Loucy (cell line): ENCODE measurements around the gene DNAJB6.

Experiments used
- H2AFZ ChIP-seq: fragments of 200-600 bp; sonication (generic); 2 replicates; pipeline ENCODE4 v1.6.0; 2016; ENCODE audit warnings: antibody characterized with exemption, mild to moderate bottlenecking, low read length, moderate library complexity
- H3F3A ChIP-seq: fragments of 200-600 bp; 2 replicates; pipeline ENCODE4 v1.6.0; 2016; ENCODE audit warnings: antibody characterized with exemption, low read depth, mild to moderate bottlenecking
- H3K27me3 ChIP-seq: fragments of 200-600 bp; sonication (generic); 2 replicates; pipeline ENCODE4 v1.6.1; 2014; ENCODE audit warnings: low read length, mild to moderate bottlenecking; ENCODE audit not compliant: insufficient read depth, poor library complexity, severe bottlenecking
- H3K36me3 ChIP-seq: fragments of 200-600 bp; sonication (generic); 2 replicates; pipeline ENCODE4 v1.6.1; 2016; ENCODE audit warnings: low read length; ENCODE audit not compliant: insufficient read depth
- H3K4me1 ChIP-seq: fragments of 200-600 bp; sonication (generic); 2 replicates; pipeline ENCODE4 v1.5.1; 2014; ENCODE audit warnings: low read length, mild to moderate bottlenecking; ENCODE audit not compliant: insufficient read depth, poor library complexity, severe bottlenecking
- H3K4me2 ChIP-seq: fragments of 200-600 bp; sonication (generic); 2 replicates; pipeline ENCODE4 v1.6.0; 2014; ENCODE audit warnings: antibody characterized with exemption, low read length, low read depth, mild to moderate bottlenecking; ENCODE audit not compliant: poor library complexity, severe bottlenecking
- H3K4me3 ChIP-seq: fragments of 200-600 bp; sonication (generic); 2 replicates; pipeline ENCODE4 v1.5.1; 2014; ENCODE audit warnings: low read length, mild to moderate bottlenecking, mixed read lengths; ENCODE audit not compliant: poor library complexity, severe bottlenecking
- H3K79me2 ChIP-seq: fragments of 200-600 bp; sonication (generic); 2 replicates; pipeline ENCODE4 v1.6.1; 2014; ENCODE audit warnings: low read length; ENCODE audit not compliant: insufficient read depth
- H3K9ac ChIP-seq: fragments of 200-600 bp; sonication (generic); 2 replicates; pipeline ENCODE4 v1.6.0; 2014; ENCODE audit warnings: mild to moderate bottlenecking, low read depth, low read length, moderate library complexity; ENCODE audit not compliant: poor library complexity, severe bottlenecking
- H3K9me2 ChIP-seq: fragments of 200-600 bp; sonication (generic); replicated peaks from 2 replicates; pipeline ENCODE4 v1.6.1; 2016; ENCODE audit warnings: low read depth, low read length, mixed read lengths
- H3K9me3 ChIP-seq: fragments of 200-600 bp; sonication (generic); 2 replicates; pipeline ENCODE4 v1.6.1; 2014; ENCODE audit warnings: mild to moderate bottlenecking, antibody characterized with exemption, low read length, low read depth; ENCODE audit not compliant: insufficient read depth
- H4K20me1 ChIP-seq: fragments of 200-600 bp; sonication (generic); 2 replicates; pipeline ENCODE4 v1.6.0; 2014; ENCODE audit warnings: antibody characterized with exemption, low read length, mild to moderate bottlenecking; ENCODE audit not compliant: insufficient read depth, poor library complexity, severe bottlenecking
- CTCF ChIP-seq: fragments of 200-600 bp; sonication (generic); conservative IDR thresholded peaks from 2 replicates; pipeline ENCODE4 v1.5.1; 2014; ENCODE audit warnings: mild to moderate bottlenecking, antibody characterized with exemption, low read length
- EZH2phosphoT487 ChIP-seq: fragments of 200-600 bp; IDR thresholded peaks from 2 replicates; pipeline ENCODE4 v1.6.1; 2018; ENCODE audit warnings: antibody characterized with exemption, mild to moderate bottlenecking, moderate library complexity, borderline replicate concordance

Gene DNAJB6

DNA sequence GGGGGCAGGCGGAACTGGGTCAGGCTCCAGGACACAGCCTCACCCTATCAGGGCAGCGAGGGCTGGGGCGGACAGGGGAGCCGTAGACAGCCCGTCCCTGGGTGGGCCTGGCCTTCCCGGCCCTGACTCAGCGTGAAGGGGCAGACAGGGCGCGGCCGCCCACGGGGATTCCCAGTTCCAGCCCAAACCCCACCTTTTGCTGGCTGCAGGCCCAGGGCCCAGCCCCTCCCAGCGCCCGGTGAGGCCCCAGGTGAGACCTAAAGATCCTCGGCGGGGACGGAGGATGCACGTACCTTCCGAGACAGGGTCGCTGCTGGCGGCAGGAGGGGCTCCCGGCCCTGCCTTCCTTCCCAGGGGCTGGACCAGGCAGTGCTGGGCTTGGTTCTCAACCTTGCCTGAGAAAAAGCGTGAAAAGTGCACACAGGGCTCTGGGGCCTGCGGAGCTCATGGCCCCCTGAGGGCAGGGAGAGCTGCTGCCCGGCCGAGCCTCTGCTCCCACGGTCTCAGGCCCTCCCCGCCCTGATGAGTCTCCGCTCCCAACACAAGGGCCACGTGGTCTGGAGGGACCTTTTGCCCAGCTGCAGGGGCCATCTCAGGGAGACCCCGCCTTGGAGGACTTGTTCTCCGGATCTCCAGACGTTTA lies 43.9 kb upstream of the DNAJB6 start:
- Histone ChIP-seq H4K20me1 (no peaks in the 10 kb centered on the region), H3K4me2 (no peak overlapping the region), H3K79me2 (no peaks in the 10 kb centered on the region), H3F3A (no peaks in the 10 kb centered on the region), H3K4me3 (no peak overlapping the region), H3K9me2 (no peaks in the 10 kb centered on the region), H3K9me3 (no peaks in the 10 kb centered on the region), H3K27me3 (no peaks in the 10 kb centered on the region), H2AFZ (no peak overlapping the region), H3K36me3 (no peaks in the 10 kb centered on the region), H3K9ac (no peak overlapping the region), H3K4me1 (no peaks in the 10 kb centered on the region)
- TF ChIP-seq CTCF, result no peak
- TF ChIP-seq EZH2phosphoT487, result no peak

DNA sequence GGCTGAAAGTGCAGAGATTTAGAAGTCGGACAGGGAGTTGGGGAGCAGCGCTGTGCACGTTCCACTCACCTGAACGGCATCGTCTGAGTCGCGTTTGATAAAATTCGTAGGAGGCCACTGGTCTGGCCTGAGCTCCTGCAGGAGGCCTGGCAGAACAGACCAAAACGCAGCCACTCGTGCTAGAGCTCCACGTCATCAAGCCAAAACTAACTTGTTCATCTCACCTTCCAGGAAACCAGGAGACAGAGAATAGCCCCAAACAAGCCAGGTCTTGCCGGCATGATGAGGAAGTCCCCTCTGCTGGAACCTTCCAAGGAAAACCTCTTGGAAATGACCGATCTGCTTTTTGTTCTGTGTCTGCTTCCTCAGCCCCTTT lies 43.4 kb upstream of the DNAJB6 start:
- Histone ChIP-seq H3K9ac (no peak overlapping the region), H3K36me3 (no peaks in the 10 kb centered on the region), H3K4me2 (no peak overlapping the region), H3K9me2 (no peaks in the 10 kb centered on the region), H3K9me3 (no peaks in the 10 kb centered on the region), H3F3A (no peaks in the 10 kb centered on the region), H3K79me2 (no peaks in the 10 kb centered on the region), H2AFZ (no peak overlapping the region), H4K20me1 (no peaks in the 10 kb centered on the region), H3K4me1 (no peaks in the 10 kb centered on the region), H3K4me3 (no peak overlapping the region), H3K27me3 (no peaks in the 10 kb centered on the region)
- no peak for TF ChIP-seq EZH2phosphoT487

DNA sequence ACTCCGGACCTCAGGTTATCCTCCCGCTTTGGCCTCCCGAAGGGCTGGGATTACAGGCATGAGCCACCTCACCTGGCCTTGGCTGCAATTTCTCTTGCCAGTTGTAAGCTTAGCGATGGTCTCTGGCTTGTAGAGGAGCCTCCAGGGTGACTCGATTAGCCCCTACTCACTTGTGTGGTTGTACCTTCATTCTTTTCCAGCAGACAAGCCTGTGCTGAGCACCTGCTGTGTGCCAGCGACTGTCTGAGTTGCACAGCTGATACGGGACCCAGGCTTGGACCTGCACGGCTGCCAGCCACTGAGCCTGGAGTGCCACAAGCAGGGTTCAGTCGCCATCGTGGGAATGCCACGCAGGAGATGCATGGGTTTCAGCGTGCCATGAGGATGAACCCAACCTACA lies 42.0 kb upstream of the DNAJB6 start:
- Histone ChIP-seq H3K9me3 (no peaks in the 10 kb centered on the region), H3K9ac (no peak overlapping the region), H3K4me1 (peaks cover 12% of the 10 kb centered on the region), H3K4me3 (no peak overlapping the region), H3K36me3 (no peaks in the 10 kb centered on the region), H3K27me3 (no peaks in the 10 kb centered on the region), H4K20me1 (no peaks in the 10 kb centered on the region), H3K9me2 (no peaks in the 10 kb centered on the region), H3K4me2 (no peak overlapping the region), H3K79me2 (peaks cover 12% of the 10 kb centered on the region; the same call in 1 of the 2 replicates), H2AFZ (no peak overlapping the region), H3F3A (no peaks in the 10 kb centered on the region)
- no peak for TF ChIP-seq EZH2phosphoT487
- no peak for TF ChIP-seq CTCF

DNA sequence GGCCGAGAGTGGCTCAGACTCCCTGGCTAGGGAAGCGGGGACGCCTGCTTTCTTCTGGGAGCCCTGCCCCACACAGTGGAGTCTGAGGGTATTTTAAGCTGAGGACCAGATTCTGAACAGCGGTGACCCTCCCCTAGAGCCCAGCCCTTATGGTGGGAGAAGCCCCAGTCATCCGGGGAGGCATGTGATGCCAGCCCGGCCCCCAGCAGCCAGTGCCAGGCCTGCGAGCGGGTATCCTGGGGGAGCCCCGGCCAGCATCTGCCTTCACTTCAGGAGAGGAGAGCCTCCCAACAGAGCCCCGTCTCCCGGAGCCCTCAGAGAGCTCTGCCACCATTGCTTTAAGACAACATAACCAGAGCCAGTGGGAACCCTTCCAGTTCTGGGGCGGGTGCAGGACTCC lies 41.5 kb upstream of the DNAJB6 start:
- TF ChIP-seq CTCF (no peak), EZH2phosphoT487 (no peak)
- H3K9ac ChIP-seq, result no peak overlapping the region
- H3F3A ChIP-seq, result no peaks in the 10 kb centered on the region
- no peak overlapping the region for H3K4me3 ChIP-seq
- no peak overlapping the region for H2AFZ ChIP-seq
- H4K20me1 ChIP-seq, result no peaks in the 10 kb centered on the region
- H3K9me3 ChIP-seq, result no peaks in the 10 kb centered on the region
- H3K4me1 ChIP-seq, result peaks cover 18% of the 10 kb centered on the region
- no peak overlapping the region for H3K4me2 ChIP-seq
- no peaks in the 10 kb centered on the region for H3K27me3 ChIP-seq
- H3K79me2 ChIP-seq, result peaks cover 18% of the 10 kb centered on the region; the same call in 1 of the 2 replicates
- no peaks in the 10 kb centered on the region for H3K9me2 ChIP-seq
- H3K36me3 ChIP-seq, result no peaks in the 10 kb centered on the region
